GM21447 (cell line): Measurements from ENCODE around the gene APOA4.

Experiments used
- ATAC-seq: cut with Tn5 transposase; IDR thresholded peaks from one replicate; pipeline ENCODE4 v1.9.1; 2021; ENCODE audit not compliant: unreplicated experiment

Gene APOA4

GRCh38 chr11:116782728-116783127 lies 40.4 kb downstream of the APOA4 start:
- no peak for ATAC-seq

GRCh38 chr11:116778556-116778955 lies 44.5 kb downstream of the APOA4 start:
- ATAC-seq: no peak

GRCh38 chr11:116777056-116777455 lies 46.0 kb downstream of the APOA4 start:
- ATAC-seq: no peak

- ATAC-seq: no peak
Observed at GRCh38 chr11:116776522-116776984, 46.6 kb downstream of the APOA4 start.

- no peak for ATAC-seq
Observed at GRCh38 chr11:116775975-116776374, 47.1 kb downstream of the APOA4 start.

GRCh38 chr11:116774661-116775060 lies 48.4 kb downstream of the APOA4 start:
- no peak for ATAC-seq

GRCh38 chr11:116773203-116774097 lies 49.7 kb downstream of the APOA4 start:
- ATAC-seq: peak; percentile 40

GRCh38 chr11:116772443-116773202 lies 50.5 kb downstream of the APOA4 start, which contains the start of gene BUD13:
TSS of gene BUD13 (minus strand) at chr11:116772987. CDS start at chr11:116772964, 23 bp downstream.
- peak; percentile 83 for ATAC-seq

- ATAC-seq: no peak
Observed at GRCh38 chr11:116771935-116772334, 51.2 kb downstream of the APOA4 start.
